Measurements from ENCODE around the gene ASTN2.

The ASTN2 gene

DNA sequence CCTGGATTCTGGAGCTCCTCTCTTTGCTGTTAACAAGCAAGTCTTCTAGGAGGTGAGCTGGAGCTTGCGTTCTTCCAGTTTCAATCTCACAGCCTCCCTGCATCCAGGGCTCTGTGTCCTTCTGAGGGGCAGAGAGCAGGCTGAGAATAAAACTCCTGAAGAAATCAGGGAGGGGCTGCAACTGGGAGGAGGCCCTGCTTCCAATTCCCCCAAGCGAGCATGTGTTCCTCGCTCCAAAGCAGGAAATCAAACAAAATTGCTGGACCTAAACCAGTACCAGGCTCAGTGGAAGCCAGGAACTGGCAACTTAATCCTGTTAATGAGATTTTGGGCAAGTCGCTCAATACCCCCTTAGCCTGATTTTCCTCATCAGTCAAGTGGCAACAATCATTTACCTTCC is 181.8 kb downstream of the ASTN2 start:
- Histone ChIP-seq H3K36me3 (ENCODE audit: insufficient read depth, low read length) (no peaks in the 10 kb centered on the region), H3K9me3 (ENCODE audit: low read length) (no peaks in the 10 kb centered on the region), H3K27ac (ENCODE audit: low read depth, low read length) (no peak overlapping the region), H3K9ac (ENCODE audit: low read length) (no peak overlapping the region), H3K27me3 (ENCODE audit: control insufficient read depth in 1 of 2, insufficient read depth in 2 of 2, low read length in 2 of 2) (no peaks in the 10 kb centered on the region), H3K4me1 (ENCODE audit: insufficient read depth, low read length) (no peaks in the 10 kb centered on the region), H3K4me3 (ENCODE audit: low read depth in 1 of 2, low read length in 2 of 2) (no peak overlapping the region)

DNA sequence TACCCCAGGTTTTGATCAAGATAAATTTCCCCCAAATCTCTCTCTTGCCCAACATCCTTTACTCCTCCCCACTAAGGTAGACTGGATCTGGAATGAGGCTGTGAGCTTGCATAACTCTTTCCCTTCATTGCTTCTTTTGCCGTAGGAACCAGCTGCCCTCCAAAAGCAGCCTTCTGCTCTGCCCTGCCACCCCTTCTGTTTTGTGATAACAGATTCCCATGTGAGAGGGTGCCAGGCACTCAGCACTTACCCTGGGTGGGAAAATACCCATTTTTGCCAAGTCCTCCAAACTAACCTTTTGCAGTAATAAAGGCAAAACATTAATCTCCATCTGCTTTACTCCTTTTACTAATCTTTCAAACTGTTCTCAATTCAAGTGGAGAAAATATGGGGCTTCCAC is 182.6 kb downstream of the ASTN2 start:
- no peaks in the 10 kb centered on the region for H3K27me3 ChIP-seq (ENCODE audit: control insufficient read depth in 1 of 2, insufficient read depth in 2 of 2, low read length in 2 of 2)
- H3K9me3 ChIP-seq (ENCODE audit: low read length) = no peaks in the 10 kb centered on the region
- no peaks in the 10 kb centered on the region for H3K4me1 ChIP-seq (ENCODE audit: insufficient read depth, low read length)
- no peak overlapping the region for H3K27ac ChIP-seq (ENCODE audit: low read depth, low read length)
- H3K36me3 ChIP-seq (ENCODE audit: insufficient read depth, low read length) = no peaks in the 10 kb centered on the region
- H3K9ac ChIP-seq (ENCODE audit: low read length) = no peak overlapping the region
- H3K4me3 ChIP-seq (ENCODE audit: low read depth in 1 of 2, low read length in 2 of 2) = no peak overlapping the region

DNA sequence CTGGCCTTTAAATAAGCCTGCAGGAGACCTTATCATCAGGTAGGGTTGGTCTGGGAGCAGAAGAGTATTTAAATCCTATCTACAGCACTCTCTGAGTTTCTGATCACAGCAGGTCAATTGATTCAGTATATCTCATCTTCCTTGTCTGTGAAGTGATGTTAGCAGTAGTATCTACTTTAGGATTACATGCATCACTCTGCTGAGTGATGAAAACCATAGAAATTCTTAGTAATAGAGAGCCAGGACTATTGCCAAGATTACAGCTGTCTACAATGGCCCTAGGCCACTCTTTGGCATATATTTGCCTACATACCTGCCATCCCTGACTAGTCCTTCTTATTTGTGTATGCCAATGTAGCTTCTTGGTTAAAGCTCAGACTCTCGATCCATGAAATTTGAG is 183.8 kb downstream of the ASTN2 start:
- no peak overlapping the region for H3K27ac ChIP-seq (ENCODE audit: low read depth, low read length)
- no peaks in the 10 kb centered on the region for H3K27me3 ChIP-seq (ENCODE audit: control insufficient read depth in 1 of 2, insufficient read depth in 2 of 2, low read length in 2 of 2)
- H3K9me3 ChIP-seq (ENCODE audit: low read length) = no peaks in the 10 kb centered on the region
- no peaks in the 10 kb centered on the region for H3K4me1 ChIP-seq (ENCODE audit: insufficient read depth, low read length)
- no peak overlapping the region for H3K9ac ChIP-seq (ENCODE audit: low read length)
- H3K4me3 ChIP-seq (ENCODE audit: low read depth in 1 of 2, low read length in 2 of 2) = no peak overlapping the region
- H3K36me3 ChIP-seq (ENCODE audit: insufficient read depth, low read length) = no peaks in the 10 kb centered on the region

DNA sequence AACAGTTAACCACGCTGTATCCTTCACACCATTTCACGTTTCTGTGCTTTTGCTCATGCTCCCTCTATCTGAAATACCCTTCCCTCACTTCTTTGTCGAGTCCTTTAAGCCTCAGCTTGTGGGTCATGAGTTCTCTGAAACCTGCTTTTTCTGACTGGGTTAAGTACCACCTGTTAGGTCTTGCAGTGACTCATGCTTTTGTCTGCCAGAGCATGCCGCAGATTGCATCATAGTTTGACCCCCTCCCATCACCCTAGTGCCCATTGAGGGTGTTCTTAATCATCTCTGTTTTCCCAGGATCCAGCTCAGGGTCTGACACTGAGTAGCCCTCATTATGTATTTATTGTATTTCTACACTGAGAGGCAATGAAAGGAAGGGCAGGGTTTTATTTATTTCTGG is 190.2 kb downstream of the ASTN2 start:
- Histone ChIP-seq H3K27me3 (ENCODE audit: control insufficient read depth in 1 of 2, insufficient read depth in 2 of 2, low read length in 2 of 2) (no peaks in the 10 kb centered on the region), H3K9me3 (ENCODE audit: low read length) (no peaks in the 10 kb centered on the region), H3K9ac (ENCODE audit: low read length) (no peak overlapping the region), H3K4me3 (ENCODE audit: low read depth in 1 of 2, low read length in 2 of 2) (no peak overlapping the region), H3K4me1 (ENCODE audit: insufficient read depth, low read length) (no peaks in the 10 kb centered on the region), H3K36me3 (ENCODE audit: insufficient read depth, low read length) (no peaks in the 10 kb centered on the region), H3K27ac (ENCODE audit: low read depth, low read length) (no peak overlapping the region)

DNA sequence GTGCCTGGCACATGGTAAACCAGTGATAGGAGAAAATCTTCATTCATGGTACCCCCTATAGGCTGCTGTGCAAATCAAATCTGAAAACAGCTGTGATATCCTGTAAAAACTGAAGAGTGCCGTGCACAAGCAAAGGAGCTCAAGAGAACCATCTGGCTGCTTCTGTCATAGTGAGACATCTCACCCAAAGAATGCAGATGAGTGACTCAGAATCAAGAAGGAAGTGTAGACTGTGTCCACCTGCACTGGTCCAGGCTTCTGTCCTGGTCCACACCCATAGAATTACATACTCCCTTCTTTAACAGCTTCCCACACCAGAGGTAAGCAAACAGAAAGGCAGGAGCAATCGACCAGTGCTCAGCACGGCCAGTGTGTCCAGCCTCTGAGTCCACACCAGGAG is 195.9 kb downstream of the ASTN2 start:
- H3K4me3 ChIP-seq (ENCODE audit: low read depth in 1 of 2, low read length in 2 of 2) = no peak overlapping the region
- H3K4me1 ChIP-seq (ENCODE audit: insufficient read depth, low read length) = no peaks in the 10 kb centered on the region
- no peak overlapping the region for H3K9ac ChIP-seq (ENCODE audit: low read length)
- no peaks in the 10 kb centered on the region for H3K36me3 ChIP-seq (ENCODE audit: insufficient read depth, low read length)
- no peak overlapping the region for H3K27ac ChIP-seq (ENCODE audit: low read depth, low read length)
- H3K9me3 ChIP-seq (ENCODE audit: low read length) = no peaks in the 10 kb centered on the region
- no peaks in the 10 kb centered on the region for H3K27me3 ChIP-seq (ENCODE audit: control insufficient read depth in 1 of 2, insufficient read depth in 2 of 2, low read length in 2 of 2)

DNA sequence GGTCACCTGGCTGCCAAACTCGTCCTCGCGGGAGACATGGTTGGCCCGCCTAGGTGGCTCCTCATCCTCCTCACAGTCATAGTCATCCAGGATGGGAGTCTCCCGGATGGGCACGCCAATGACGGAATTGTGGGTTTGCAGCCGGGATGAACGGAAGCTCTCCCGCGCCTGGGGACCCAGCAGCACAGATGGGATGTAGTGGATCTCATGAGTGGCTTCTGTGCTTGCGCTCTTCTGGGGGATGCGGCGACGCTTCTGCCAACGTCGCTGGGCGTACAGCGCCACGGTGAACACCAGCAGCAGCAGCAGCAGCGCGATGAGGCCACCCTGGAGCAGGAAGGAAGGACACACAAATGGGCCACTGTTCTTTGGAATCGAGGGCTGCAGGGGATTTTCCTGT is 200.4 kb downstream of the ASTN2 start:
- H3K4me1 ChIP-seq (ENCODE audit: insufficient read depth, low read length) = no peaks in the 10 kb centered on the region
- H3K4me3 ChIP-seq (ENCODE audit: low read depth in 1 of 2, low read length in 2 of 2) = no peak overlapping the region
- H3K9ac ChIP-seq (ENCODE audit: low read length) = no peak overlapping the region
- no peaks in the 10 kb centered on the region for H3K36me3 ChIP-seq (ENCODE audit: insufficient read depth, low read length)
- no peaks in the 10 kb centered on the region for H3K27me3 ChIP-seq (ENCODE audit: control insufficient read depth in 1 of 2, insufficient read depth in 2 of 2, low read length in 2 of 2)
- H3K9me3 ChIP-seq (ENCODE audit: low read length) = no peaks in the 10 kb centered on the region
- no peak overlapping the region for H3K27ac ChIP-seq (ENCODE audit: low read depth, low read length)

DNA sequence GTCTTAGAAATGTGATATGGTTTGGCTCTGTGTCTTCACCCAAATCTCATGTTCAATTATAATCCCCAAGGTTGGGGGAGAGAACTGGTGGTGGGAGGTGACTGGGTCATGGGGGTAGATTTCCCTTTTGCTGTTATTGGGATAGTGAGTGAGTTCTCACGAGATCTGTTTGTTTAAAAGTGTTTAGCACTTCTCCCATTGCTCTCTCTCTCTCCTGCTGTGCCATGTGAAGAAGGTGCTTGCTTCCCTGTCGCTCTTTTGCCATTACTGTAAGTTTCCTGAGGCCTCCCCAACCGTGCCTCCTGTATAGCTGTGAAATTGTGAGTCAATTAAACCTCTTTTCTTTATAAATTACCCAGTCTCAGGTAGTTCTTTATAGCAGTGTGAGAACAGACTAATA is 203.6 kb downstream of the ASTN2 start:
- H3K27me3 ChIP-seq (ENCODE audit: control insufficient read depth in 1 of 2, insufficient read depth in 2 of 2, low read length in 2 of 2) = no peaks in the 10 kb centered on the region
- H3K27ac ChIP-seq (ENCODE audit: low read depth, low read length) = no peak overlapping the region
- no peaks in the 10 kb centered on the region for H3K36me3 ChIP-seq (ENCODE audit: insufficient read depth, low read length)
- no peaks in the 10 kb centered on the region for H3K9me3 ChIP-seq (ENCODE audit: low read length)
- no peaks in the 10 kb centered on the region for H3K4me1 ChIP-seq (ENCODE audit: insufficient read depth, low read length)
- no peak overlapping the region for H3K4me3 ChIP-seq (ENCODE audit: low read depth in 1 of 2, low read length in 2 of 2)
- no peak overlapping the region for H3K9ac ChIP-seq (ENCODE audit: low read length)

DNA sequence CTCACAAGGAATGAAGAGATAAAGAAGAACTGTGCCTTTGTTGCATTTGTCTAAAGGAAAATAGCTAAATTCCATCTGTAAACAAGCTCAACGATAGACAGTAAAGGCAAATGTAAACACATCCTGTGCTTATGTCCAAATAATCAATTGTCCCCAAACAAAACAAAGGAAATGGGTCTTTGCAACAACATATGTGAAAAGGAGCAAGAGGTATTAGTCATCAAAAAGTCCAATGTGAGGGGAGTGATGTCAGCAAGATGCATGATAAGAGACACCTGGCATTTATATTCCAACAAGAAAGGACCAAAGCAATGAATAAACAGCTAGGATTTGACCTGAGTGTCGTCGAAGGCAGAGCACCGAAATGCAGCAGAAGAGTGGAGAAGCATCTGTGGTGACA is 209.1 kb downstream of the ASTN2 start:
- Histone ChIP-seq H3K27me3 (ENCODE audit: control insufficient read depth in 1 of 2, insufficient read depth in 2 of 2, low read length in 2 of 2) (no peaks in the 10 kb centered on the region), H3K4me1 (ENCODE audit: insufficient read depth, low read length) (no peaks in the 10 kb centered on the region), H3K36me3 (ENCODE audit: insufficient read depth, low read length) (no peaks in the 10 kb centered on the region), H3K9ac (ENCODE audit: low read length) (no peak overlapping the region), H3K4me3 (ENCODE audit: low read depth in 1 of 2, low read length in 2 of 2) (no peak overlapping the region), H3K27ac (ENCODE audit: low read depth, low read length) (no peak overlapping the region), H3K9me3 (ENCODE audit: low read length) (no peaks in the 10 kb centered on the region)

DNA sequence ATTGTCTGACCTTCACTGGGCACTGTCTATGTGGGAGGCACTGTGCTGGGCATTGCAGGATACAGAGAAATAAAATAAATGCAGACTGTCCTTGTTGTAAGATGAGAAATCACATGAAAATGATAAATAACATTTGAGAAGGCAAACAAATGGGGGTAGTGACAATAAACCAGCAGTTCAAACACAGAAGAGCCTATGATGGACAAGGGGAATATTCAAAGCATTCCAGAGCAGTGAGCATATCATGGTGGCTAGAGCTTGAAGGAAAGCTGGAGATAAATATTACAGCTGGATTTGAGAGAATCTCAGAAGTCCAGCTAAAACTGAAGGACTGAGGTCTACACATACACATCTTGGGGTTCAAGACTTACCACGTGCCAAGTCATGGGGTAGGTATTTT is 209.9 kb downstream of the ASTN2 start:
- Histone ChIP-seq H3K4me3 (ENCODE audit: low read depth in 1 of 2, low read length in 2 of 2) (no peak overlapping the region), H3K4me1 (ENCODE audit: insufficient read depth, low read length) (no peaks in the 10 kb centered on the region), H3K27ac (ENCODE audit: low read depth, low read length) (no peak overlapping the region), H3K9me3 (ENCODE audit: low read length) (no peaks in the 10 kb centered on the region), H3K36me3 (ENCODE audit: insufficient read depth, low read length) (no peaks in the 10 kb centered on the region), H3K9ac (ENCODE audit: low read length) (no peak overlapping the region), H3K27me3 (ENCODE audit: control insufficient read depth in 1 of 2, insufficient read depth in 2 of 2, low read length in 2 of 2) (no peaks in the 10 kb centered on the region)

DNA sequence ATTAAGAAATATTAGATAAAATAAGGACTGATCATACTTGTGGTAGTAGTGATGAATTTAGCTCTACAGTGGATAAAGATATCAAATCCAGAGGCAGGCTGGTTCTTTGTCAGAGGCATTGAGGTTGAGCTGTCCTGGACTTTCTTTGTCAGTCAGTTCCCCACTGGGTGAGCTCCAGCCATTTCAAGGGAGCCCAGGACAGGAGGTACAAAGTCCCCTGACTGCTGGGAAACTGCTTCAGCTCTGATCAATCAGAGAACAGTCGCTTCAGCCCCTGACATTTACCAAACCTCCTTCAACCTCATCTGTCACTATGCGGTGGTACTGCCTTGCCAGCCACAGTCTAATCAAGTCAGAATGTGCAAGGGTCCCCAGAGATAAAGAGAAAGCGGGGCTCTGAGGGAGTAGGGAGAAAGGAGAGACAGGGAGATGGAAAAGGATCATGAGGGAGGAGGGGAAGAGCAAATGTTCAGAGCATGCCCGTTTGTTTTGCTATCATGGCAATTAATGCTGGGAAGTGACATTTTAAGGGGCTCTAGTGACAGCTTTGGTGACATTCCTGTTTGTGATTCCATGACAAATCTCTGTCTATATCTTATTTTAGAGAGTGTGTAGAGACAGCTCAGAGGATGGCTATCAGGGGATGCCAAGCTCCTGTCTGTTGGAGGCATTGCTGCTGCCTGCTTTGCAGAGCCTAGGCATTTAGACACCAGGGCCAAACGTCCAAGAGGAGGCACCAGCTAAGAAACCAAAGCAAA is 223.2 kb downstream of the ASTN2 start:
- H3K9ac ChIP-seq (ENCODE audit: low read length) = no peak overlapping the region
- H3K27ac ChIP-seq (ENCODE audit: low read depth, low read length) = no peak overlapping the region
- H3K36me3 ChIP-seq (ENCODE audit: insufficient read depth, low read length) = no peaks in the 10 kb centered on the region
- H3K4me1 ChIP-seq (ENCODE audit: insufficient read depth, low read length) = no peaks in the 10 kb centered on the region
- no peaks in the 10 kb centered on the region for H3K9me3 ChIP-seq (ENCODE audit: low read length)
- no peaks in the 10 kb centered on the region for H3K27me3 ChIP-seq (ENCODE audit: control insufficient read depth in 1 of 2, insufficient read depth in 2 of 2, low read length in 2 of 2)
- H3K4me3 ChIP-seq (ENCODE audit: low read depth in 1 of 2, low read length in 2 of 2) = no peak overlapping the region

DNA sequence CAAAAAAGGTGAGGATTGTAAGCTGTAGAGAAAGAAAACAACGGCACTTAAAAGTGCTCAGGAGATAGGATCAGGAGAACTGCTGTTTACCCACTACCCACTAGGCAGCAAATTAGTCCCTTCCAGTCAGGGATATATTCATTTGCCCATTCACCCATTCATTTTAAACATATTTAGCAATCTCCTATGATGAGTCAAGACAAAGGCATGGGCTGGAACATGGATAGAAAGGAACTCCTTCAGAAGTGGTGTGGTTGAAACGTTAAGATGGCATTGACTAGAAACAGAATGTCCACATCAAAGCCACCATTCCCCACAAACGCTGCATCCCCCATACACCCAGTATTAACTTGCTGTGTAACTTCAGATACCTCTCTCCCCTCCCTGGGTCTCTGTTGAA is 225.7 kb downstream of the ASTN2 start:
- Histone ChIP-seq H3K4me1 (ENCODE audit: insufficient read depth, low read length) (no peaks in the 10 kb centered on the region), H3K36me3 (ENCODE audit: insufficient read depth, low read length) (no peaks in the 10 kb centered on the region), H3K27me3 (ENCODE audit: control insufficient read depth in 1 of 2, insufficient read depth in 2 of 2, low read length in 2 of 2) (no peaks in the 10 kb centered on the region), H3K9me3 (ENCODE audit: low read length) (no peaks in the 10 kb centered on the region), H3K9ac (ENCODE audit: low read length) (no peak overlapping the region), H3K4me3 (ENCODE audit: low read depth in 1 of 2, low read length in 2 of 2) (no peak overlapping the region), H3K27ac (ENCODE audit: low read depth, low read length) (no peak overlapping the region)

DNA sequence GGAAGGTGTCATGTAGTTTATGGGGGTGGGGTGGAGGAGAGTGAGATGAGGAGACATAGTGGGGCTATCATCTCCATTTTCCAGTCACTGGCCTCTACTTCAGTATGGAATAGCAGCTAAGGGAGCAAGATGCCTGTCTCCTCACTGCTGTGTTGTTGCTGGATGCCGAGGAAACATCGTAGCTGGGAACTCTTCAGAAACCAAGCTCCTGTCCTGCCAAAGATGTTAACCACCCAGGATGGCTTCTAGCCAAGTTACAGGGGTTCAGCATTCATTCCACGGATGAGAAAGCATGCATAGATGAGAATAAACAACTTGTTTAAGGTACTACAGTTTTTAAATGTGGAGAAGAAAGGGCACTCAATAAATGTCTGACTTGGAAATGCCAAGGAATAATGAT is 226.5 kb downstream of the ASTN2 start:
- Histone ChIP-seq H3K27ac (ENCODE audit: low read depth, low read length) (no peak overlapping the region), H3K4me1 (ENCODE audit: insufficient read depth, low read length) (no peaks in the 10 kb centered on the region), H3K36me3 (ENCODE audit: insufficient read depth, low read length) (no peaks in the 10 kb centered on the region), H3K9me3 (ENCODE audit: low read length) (no peaks in the 10 kb centered on the region), H3K9ac (ENCODE audit: low read length) (no peak overlapping the region), H3K27me3 (ENCODE audit: control insufficient read depth in 1 of 2, insufficient read depth in 2 of 2, low read length in 2 of 2) (no peaks in the 10 kb centered on the region), H3K4me3 (ENCODE audit: low read depth in 1 of 2, low read length in 2 of 2) (no peak overlapping the region)

All from muscle layer of colon (tissue), 2 donors.